Measurements from ENCODE around the gene SLC17A4.

DNA sequence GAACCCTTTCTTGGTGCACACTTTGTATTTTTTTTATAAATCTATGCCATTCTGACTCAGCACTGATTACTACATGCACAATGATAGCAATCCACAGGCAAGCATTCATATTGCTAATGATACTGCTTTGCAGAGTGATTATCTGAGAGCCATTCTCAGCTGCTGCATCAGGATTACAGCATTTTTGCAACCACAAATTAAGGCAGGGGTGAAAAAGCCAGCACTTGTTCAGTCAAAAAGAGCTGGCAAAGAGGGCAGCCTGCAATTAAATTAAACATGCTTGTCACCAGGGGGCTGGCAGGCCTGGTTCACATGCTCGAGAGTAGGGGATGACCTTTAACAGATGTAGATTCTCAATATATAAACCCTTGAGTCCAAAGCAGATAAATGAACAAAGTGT, 40.7 kb upstream of the SLC17A4 start:
- TF ChIP-seq, protein P1, sequence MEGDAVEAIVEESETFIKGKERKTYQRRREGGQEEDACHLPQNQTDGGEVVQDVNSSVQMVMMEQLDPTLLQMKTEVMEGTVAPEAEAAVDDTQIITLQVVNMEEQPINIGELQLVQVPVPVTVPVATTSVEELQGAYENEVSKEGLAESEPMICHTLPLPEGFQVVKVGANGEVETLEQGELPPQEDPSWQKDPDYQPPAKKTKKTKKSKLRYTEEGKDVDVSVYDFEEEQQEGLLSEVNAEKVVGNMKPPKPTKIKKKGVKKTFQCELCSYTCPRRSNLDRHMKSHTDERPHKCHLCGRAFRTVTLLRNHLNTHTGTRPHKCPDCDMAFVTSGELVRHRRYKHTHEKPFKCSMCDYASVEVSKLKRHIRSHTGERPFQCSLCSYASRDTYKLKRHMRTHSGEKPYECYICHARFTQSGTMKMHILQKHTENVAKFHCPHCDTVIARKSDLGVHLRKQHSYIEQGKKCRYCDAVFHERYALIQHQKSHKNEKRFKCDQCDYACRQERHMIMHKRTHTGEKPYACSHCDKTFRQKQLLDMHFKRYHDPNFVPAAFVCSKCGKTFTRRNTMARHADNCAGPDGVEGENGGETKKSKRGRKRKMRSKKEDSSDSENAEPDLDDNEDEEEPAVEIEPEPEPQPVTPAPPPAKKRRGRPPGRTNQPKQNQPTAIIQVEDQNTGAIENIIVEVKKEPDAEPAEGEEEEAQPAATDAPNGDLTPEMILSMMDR (IDR thresholded peaks at IDR 0.05) = no peak
- no peak for TF ChIP-seq POLR2A (IDR thresholded peaks at IDR 0.05)

Measured in tibial nerve (tissue), 3 donors.